Psoas muscle (tissue), 8 donors: ENCODE results near the gene DIP2C. TPM values are rescaled to one million over a fixed set of nuclear protein-coding genes. Genes with fewer than 3 reads are reported as not detected.

Experiments
- ATAC-seq, 4 donors: fragments of 200-7000 bp; cut with Tn5 transposase; one replicate each; pipeline ENCODE4 v1.9.1; 2020; ENCODE audit warnings: moderate library complexity in 3 of 4, mild to moderate bottlenecking in 2 of 4
- DNase-seq, 2 donors: peaks; one replicate each; pipeline ENCODE4 v3.0.0-alpha.2; 2020
- H3K27ac ChIP-seq: fragments of 200-600 bp; one replicate; pipeline ENCODE4 v1.8.0; 2022
- H3K27me3 ChIP-seq, 3 donors: fragments of 200-600 bp in 1 of 3; one replicate each; pipeline versions ENCODE4 v1.6.1 to v1.8.0; 2013 to 2022; ENCODE audit warnings: low read length in 2 of 3, mild to moderate bottlenecking in 2 of 3, moderate library complexity in 1 of 3; ENCODE audit not compliant: insufficient read depth in 3 of 3
- H3K36me3 ChIP-seq, 2 donors: fragments of 200-600 bp in 1 of 2; one replicate each; pipeline versions ENCODE4 v1.6.1 to v1.8.0; 2013 to 2022; ENCODE audit warnings: low read depth in 1 of 2, mild to moderate bottlenecking in 1 of 2, moderate library complexity in 1 of 2; ENCODE audit not compliant: insufficient read depth in 1 of 2
- H3K4me1 ChIP-seq: fragments of 200-600 bp; one replicate; pipeline ENCODE4 v1.8.0; 2022
- H3K4me3 ChIP-seq: fragments of 200-600 bp; one replicate; pipeline ENCODE4 v1.8.0; 2022; ENCODE audit warnings: mild to moderate bottlenecking
- H3K9me3 ChIP-seq: fragments of 200-600 bp; one replicate; pipeline ENCODE4 v1.8.0; 2022
- WGBS, 3 donors: extraction: QIAGEN DNeasy Blood & Tissue Kit; methylation state at CpG; one replicate each; pipeline versions ENCODE4 v1.1.6 to v1.1.7; 2013; 5-methylcytosine and 5-hydroxymethylcytosine counted together
- intact Hi-C, 2 donors: fragments of 100-400 bp; cut with DNase I; formaldehyde crosslinking; loops; one replicate each; pipeline versions ENCODE4 v1.11.0 to v1.14.2; 2022
- polyA plus RNA-seq, 3 donors: library from polyadenylated mRNA; stranded (reverse); fragments of 200-250 nt; gene quantifications; one replicate each; pipeline ENCODE4 v1.2.3, GENCODE V29; 2013
- total RNA-seq, 4 donors: library from RNA; stranded (reverse); fragmentation: NEBNext Ultra II Directional in 2 of 4; extraction: Animal tissue kit (Norgen Biotek cat#: 25700) in 2 of 4; gene quantifications; one replicate each; pipeline versions ENCODE4 v1.2.1 to v1.2.4, GENCODE V29; 2021 to 2023
- TF ChIP-seq, protein P1 (sequence below): fragments of 200-600 bp; IDR thresholded peaks from one replicate; pipeline ENCODE4 v1.8.0; 2022; ENCODE audit warnings: antibody characterized with exemption
- donor health status: healthy with polysubstance abuse.
- donor health status: DM: no; HTN: no; CAD: no; lungs with moderate emphysema.
- donor health status: Bipolar disorder and iron deficiency.
- donor health status: healthy.
- donor health status: DM: yes; HTN: yes; CAD: no.
- donor health status: DM: no; HTN: no; CAD: no.
- donor health status: DM: no; HTN: no; CAD: no.
- donor health status: DM: yes; HTN: yes; CAD: no.

The DIP2C gene
- total and polyA plus RNA-seq, 7 donors = 7.7 to 32.0 (median 25.0) TPM

DNA sequence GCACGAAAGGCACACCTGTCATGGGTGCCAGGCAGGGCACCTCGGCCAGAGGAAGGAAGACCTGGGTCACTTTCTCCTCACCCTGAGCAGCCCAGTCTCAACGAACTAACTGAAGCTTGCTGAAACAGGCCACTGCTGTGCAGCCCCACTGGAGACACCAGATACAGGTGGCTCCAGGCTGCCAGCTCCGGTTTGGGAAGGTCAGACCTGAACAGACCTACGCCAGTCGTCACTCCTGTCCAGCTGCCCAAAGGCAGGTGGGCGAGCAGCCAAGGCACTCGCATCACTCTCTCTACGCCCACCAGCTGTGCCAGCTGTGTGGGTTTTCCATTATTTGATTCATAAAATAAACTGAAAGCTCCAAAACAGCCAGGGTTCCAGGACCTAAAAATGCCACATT is 298.2 kb downstream of the DIP2C start:
- WGBS, 3 donors = 39 to 58% (median 42%) methylated on average over 9 of the region's 9 CpGs
- Histone ChIP-seq H3K36me3 (peaks cover 3 to 28% of the 10 kb centered on the region in 2 donors), H3K4me3 (no peak overlapping the region), H3K4me1 (peaks cover 17% of the 10 kb centered on the region), H3K9me3 (no peaks in the 10 kb centered on the region), H3K27me3 (no peaks in the 10 kb centered on the region), H3K27ac (no peak overlapping the region)
- no peak for DNase-seq
- TF ChIP-seq, protein P1, sequence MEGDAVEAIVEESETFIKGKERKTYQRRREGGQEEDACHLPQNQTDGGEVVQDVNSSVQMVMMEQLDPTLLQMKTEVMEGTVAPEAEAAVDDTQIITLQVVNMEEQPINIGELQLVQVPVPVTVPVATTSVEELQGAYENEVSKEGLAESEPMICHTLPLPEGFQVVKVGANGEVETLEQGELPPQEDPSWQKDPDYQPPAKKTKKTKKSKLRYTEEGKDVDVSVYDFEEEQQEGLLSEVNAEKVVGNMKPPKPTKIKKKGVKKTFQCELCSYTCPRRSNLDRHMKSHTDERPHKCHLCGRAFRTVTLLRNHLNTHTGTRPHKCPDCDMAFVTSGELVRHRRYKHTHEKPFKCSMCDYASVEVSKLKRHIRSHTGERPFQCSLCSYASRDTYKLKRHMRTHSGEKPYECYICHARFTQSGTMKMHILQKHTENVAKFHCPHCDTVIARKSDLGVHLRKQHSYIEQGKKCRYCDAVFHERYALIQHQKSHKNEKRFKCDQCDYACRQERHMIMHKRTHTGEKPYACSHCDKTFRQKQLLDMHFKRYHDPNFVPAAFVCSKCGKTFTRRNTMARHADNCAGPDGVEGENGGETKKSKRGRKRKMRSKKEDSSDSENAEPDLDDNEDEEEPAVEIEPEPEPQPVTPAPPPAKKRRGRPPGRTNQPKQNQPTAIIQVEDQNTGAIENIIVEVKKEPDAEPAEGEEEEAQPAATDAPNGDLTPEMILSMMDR = no peak
- intact Hi-C loops = no loop called here
- ATAC-seq = peak in 3 of 4 donors; percentile 24 to 53 (median 34)

DNA sequence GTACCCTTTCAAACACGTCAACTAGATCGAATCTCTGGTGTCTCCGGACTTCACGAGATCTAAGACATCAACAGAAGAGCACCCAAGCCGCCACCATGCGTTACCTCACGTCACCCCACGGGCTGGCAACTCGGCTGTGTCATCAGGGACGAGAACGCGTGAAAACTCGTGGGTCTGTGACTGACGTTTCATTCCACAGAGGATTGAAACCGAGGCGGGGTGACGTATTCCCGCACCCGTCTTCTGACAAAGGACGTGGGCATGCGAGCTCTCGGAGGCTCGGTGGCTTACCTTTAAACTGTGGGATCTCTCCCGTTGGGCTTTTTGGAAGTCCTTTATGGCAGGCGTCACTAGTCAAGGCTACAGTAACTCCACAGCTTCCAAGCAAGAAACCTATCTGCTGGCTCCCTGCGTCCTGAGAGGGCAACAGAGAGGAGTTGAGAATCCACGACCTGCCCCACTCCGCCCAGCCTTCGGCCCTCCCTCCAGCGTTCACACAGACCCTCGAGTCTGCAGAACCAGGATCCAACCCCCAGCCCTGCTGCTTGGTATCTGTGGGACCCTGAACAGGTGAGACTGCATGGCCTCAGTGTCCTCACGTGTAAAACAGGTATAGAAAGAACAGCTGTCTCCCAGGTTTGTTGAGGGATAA is 298.9 kb downstream of the DIP2C start:
- ATAC-seq = no peak
- Histone ChIP-seq H3K4me1 (peaks cover 13% of the 10 kb centered on the region), H3K9me3 (no peaks in the 10 kb centered on the region), H3K4me3 (no peak overlapping the region), H3K27me3 (no peaks in the 10 kb centered on the region), H3K27ac (no peak overlapping the region), H3K36me3 (peaks cover 3 to 35% of the 10 kb centered on the region in 2 donors)
- no peak for DNase-seq
- intact Hi-C loops = no loop called here
- TF ChIP-seq, protein P1 = no peak
- WGBS, 3 donors = 93 to 95% (median 94%) methylated on average over 32 of the region's 32 CpGs

DNA sequence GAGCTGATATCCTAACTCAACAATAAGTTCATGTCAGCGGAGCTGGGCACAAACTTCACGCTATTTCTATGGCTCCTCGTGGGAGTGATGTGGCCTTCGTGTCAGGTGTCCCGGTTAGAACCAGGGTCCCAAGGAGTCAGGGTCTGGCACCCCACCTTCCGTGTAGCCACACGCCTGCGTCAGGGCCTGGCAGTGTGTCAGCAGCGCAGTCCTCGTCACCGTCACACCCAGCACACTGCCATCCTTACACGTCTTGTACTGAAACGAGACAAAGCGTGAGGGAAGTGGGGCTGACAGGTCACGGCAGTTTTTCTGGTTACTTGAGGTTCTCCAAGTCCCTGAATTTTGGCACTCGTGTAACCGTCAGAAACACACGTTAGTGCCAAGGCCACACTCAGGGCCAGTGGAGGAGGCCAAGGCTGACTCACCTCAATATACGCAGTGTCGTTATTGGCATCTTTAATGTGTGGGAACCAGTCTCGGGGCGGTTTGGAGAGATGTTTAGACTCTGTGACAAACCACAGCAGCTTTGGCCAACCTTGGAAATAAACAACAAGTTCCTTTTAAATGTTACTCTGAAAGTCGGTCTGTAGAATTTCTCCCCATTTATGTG is 299.5 kb downstream of the DIP2C start:
- DNase-seq (no peak), ATAC-seq (no peak)
- intact Hi-C loops = no loop called here

DNA sequence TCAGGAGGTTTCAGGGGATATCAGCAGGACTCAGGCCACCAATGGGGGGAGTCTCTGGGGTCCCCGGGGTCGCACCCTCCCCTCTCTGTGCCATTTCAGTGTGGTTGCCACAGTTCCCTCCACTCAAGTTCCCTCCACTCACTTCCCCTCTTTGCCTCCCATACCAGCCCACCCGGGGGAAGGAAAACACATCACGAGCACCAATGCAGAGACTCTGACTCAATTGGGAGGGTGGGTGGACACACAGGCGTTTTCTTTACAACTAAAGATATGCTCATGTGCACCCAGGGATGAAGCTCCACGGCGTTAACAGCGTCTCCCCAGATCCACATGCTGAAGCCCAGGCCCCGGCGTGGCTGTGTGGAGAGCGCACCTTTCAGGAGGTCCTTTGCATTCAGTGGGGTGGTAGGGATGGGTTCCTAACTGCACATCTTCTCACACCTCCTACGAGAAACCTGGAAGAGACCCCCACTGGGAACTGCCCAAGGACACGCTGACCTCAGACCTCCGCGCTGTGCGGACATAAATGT is 300.1 kb downstream of the DIP2C start:
- TF ChIP-seq, protein P1 = no peak
- no peak overlapping the region for H3K27ac ChIP-seq
- peaks cover 3 to 44% of the 10 kb centered on the region in 2 donors for H3K36me3 ChIP-seq
- H3K4me1 ChIP-seq = peaks cover 7% of the 10 kb centered on the region
- no peak overlapping the region for H3K4me3 ChIP-seq
- WGBS, 3 donors = 94 to 97% (median 95%) methylated on average over 16 of the region's 16 CpGs
- H3K27me3 ChIP-seq = no peaks in the 10 kb centered on the region
- no peaks in the 10 kb centered on the region for H3K9me3 ChIP-seq
- intact Hi-C loops = no loop called here
- DNase-seq = no peak
- ATAC-seq = no peak

More for the DNA sequence above, 299.5 kb downstream of the DIP2C start:
- 91 to 93% (median 93%) methylated on average over 23 of the region's 23 CpGs for WGBS, 3 donors
- Histone ChIP-seq H3K4me3 (no peak overlapping the region), H3K36me3 (peaks cover 3 to 38% of the 10 kb centered on the region in 2 donors), H3K27ac (no peak overlapping the region), H3K4me1 (peaks cover 7% of the 10 kb centered on the region), H3K27me3 (no peaks in the 10 kb centered on the region), H3K9me3 (no peaks in the 10 kb centered on the region)
- TF ChIP-seq, protein P1 = no peak
